Pons (tissue), 1 donor: Measurements from ENCODE around the gene IFNA10.
A peak's percentile ranks its signal among the peaks of the same experiment; 100 is the strongest.
"Not testable (repeated sequence)": the region's sequence is repeated elsewhere in the genome, so short reads cannot be mapped to it uniquely, and the experiment has no call there.

Source experiments
- DNase-seq: peaks from one replicate; pipeline ENCODE4 v3.0.0-alpha.2; 2016; ENCODE audit warnings: low spot score

IFNA10 gene

DNA sequence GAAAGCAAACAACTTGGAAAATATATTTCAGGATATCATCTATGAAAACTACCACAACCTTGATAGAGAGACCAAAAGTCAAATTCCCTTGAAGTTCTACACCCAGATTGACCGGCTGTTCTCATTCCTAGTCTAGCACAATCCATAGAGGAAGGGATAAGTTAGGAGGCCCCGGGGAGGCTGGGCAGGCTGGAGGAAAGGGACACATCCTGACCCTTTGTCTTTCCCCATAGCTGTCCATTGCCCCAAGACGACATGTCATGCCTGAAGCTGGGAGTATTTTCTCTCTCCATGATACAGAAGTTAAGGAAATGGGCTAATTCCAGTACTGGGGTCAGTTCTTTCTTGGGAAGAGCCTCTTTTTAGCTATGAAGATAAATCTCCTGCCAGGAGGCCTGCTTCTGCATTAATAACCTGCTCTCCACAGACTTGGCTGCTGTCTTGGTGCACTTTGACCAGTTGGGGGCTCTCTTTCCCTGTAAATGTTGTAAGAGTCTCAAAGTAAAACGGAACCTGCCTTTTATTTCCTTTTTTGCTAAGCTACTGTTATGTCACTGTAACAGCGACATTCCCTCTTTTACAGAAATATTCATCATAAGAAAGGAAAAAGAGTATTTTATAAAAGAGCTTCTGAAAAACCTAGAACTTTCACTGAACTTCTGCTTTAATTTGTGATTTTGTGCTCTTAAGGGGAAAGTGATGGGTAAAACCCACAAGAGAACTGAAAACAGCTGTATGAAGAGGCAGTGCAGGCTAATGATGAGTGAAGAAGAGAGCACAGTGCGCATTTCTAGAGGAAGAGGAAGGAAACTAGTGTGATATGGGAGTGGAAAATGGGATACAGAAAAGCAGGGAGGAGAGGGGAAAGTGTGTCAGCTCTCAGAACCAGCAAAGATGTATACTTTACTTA, 11.8 kb downstream of the IFNA10 start:
- peak; percentile 54 for DNase-seq

DNA sequence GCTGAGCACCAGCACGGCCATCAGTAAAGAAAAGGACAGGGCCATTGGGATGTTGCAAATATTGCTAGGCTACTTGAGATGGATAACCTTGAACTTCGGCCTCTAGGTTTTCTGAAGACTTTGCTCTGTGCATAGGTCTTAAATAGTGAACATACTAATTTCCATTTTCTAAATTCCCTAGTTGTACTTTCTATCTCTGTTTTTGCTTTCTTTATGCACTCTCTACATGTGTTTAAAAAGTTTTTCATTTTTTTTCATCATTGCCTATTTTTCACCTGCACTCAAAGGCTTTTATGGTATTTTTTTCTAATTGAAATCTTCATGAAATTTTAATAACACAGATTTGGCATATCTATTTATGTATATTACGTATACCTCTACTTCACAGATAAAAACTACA, 19.5 kb downstream of the IFNA10 start, which contains the start of gene IFNA4:
Gene IFNA4, minus strand, starts transcription at position 101 of the 400 bp plus-strand sequence. Its CDS starts 56 bp downstream, at position 45.
- not testable (repeated sequence) for DNase-seq

DNA sequence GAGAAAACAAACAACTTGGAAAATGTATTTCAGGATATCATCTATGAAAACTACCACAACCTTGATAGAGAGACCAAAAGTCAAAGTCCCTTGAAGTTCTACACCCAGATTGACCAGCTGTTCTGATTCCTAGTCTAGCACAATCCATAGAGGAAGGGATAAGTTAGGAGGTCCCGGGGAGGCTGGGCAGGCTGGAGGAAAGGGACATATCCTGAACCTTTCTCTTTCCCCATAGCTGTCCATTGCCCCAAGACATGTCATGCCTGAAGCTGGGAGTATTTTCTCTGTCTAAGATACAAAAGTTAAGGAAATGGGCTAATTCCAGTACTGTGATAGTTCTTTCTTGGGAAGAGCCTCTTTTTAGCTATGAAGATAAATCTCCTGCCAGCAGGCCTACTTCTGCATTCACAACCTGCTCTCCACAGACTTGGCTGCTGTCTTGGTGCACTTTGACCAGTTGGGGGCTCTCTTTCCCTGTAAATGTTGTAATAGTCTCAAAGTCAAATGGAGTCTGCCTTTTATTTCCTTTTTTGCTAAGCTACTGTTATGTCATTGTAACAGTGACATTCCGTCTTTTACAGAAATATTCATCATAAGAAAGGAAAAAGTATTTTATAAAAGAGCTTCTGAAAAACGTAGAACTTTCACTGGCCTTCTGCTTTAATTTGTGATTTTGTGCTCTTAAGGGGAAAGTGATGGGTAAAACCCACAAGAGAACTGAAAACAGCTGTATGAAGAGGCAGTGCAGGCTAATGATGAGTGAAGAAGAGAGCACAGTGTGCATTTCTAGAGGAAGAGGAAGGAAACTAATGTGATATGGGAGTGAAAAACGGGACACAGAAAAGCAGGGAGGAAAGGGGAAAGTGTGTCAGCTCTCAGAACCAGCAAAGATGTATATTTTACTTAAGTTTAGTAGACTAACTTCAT, 23.9 kb downstream of the IFNA10 start:
- DNase-seq = peak; percentile 58

DNA sequence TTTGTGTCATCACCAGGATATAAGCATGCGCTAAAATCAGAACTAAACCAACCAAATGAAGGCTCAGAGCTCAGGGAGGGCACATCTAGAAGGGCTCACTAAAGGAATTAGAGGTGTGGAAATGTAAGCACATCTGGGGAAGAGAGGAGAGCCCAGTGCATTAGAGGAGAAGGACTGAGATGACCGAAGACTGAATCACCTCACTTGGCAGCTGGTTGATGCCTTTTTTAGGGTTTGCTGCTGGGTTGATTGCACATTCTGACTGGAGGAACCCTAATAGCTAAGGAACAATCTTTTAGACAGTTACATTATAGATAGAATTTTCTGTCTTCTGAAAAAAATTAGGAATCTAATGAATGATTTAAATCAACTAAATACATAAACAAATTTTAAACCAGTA, 32.3 kb downstream of the IFNA10 start:
- no peak for DNase-seq

DNA sequence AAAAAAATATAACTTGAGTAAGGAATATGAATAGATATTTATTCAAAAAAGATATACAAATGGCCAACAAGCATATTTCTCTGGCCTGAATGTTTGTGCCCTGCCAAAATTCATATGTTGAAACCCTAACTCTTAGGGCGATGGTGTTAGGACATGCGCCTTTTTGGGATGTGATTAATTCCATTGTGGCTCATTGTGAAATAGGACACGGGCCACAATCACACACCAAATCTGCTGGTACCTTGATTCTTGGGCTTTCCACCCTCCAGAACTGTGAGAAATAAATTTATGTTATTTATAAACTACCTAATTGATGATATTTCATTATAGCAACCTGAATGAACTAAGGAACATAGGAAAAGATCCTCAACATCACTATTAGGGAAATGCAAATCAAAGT, 34.8 kb downstream of the IFNA10 start:
- DNase-seq = no peak

DNA sequence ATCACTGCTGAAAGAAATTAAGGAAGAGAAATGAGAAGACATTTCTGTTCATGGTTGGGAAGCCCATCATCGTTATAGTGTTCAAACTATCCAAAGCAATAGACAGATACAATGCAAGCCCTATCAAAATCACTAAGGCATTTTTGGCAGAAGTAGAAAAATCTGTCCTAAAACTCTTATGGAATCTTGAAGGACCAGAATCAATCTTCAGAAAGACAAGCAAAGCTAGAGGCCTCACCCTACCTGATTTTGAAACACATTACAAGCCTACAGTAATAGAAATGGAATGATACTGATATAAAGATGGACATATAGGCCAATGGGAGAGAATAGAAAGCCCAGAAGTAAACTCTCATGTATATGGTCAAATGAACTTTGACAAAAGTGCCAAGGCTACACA, 35.6 kb downstream of the IFNA10 start:
- DNase-seq = no peak

DNA sequence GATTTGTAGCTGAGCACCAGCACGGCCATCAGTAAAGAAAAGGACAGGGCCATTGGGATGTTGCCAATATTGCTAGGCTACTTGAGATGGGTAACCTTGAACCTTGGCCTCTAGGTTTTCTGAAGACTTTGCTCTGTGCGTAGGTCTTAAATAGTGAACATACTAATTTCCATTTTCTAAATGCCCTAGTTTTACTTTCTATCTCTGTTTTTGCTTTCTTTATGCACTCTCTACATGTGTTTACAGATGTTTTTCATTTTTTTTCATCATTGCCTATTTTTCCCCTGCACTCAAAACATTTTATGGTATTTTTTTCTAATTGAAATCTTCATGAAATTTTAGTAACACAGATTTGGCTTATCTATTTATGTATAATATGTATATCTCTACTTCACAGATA, 40.4 kb downstream of the IFNA10 start, which contains the start of gene IFNA21:
Gene IFNA21, minus strand, starts transcription at position 101 of the 400 bp plus-strand sequence. Its CDS starts 48 bp downstream, at position 53.
- DNase-seq = not testable (repeated sequence)

DNA sequence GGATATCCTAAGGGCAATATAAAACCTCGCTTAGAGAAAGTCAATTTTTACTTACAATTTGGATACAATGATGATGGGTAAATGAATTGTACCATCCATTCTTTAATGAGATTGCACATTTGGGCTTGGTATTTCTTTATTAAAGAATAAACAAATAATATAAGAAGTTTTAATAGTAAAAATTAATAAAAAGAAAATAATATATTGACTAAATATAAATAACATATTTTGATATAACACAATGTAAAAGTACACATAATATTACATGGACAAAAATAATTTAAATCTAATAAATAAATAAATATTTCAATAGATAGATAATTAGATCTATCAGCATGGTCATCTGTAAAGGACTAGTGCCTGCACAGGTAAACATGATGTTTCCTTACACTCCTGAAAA, 41.4 kb downstream of the IFNA10 start:
- no peak for DNase-seq

DNA sequence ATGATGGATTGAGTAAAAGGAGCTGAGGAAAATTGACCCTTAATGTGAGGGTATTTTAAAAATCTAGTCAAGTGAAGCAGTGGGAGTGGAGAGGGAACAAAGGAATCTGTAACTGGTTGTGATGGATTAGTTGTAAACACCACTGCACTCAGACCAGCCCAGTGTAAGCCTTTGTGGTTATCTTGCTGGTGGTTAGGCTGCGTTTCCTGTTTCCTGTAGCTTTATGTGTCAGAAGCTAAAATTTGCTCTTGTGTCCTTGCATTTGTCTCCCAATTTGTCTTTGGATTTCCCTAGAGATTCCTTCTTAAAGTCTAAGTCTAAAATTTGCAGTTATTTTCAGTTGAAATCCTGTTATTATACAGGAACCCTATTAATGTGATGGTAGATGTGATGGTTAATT, 46.8 kb downstream of the IFNA10 start:
- peak; percentile 24 for DNase-seq
